ENCODE data around the gene ABCC6. TPM values are rescaled to one million over a fixed set of nuclear protein-coding genes. Genes with fewer than 3 reads are reported as not detected.

Gene ABCC6
- total and polyA plus RNA-seq, 2 of the 4 experiments (the other 2 are of a cell fraction), result 0.36 to 1.3 TPM

DNA sequence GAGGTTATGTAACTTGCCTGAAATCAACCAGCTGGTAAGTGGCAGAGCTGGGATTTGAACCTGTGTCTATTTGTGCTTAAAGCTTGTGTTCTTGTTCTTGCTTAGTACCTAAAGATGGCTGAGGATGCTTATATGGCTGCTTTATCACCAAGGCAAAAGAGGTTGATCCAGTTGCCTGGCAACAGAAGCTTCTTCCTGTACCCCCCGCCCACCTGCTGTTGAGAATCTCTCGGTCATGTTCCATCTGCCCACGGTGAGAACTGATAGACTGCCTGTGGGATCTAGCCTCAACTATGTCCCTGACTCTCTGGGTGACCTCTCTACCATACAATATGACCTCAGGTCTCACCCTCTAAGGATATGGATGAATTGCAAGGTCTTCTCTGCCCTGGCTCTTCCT is 60.7 kb downstream of the ABCC6 start:
- H4K91ac ChIP-seq (ENCODE audit: insufficient read depth, low read depth, low read length), result no peak overlapping the region
- no peak overlapping the region for H3K56ac ChIP-seq (ENCODE audit: extremely low read depth, insufficient read depth, low read length)
- ATAC-seq (ENCODE audit: low read depth) (no peak), DNase-seq (no peak)
- no peak overlapping the region for H2AK5ac ChIP-seq (ENCODE audit: low read depth, low read length)
- peaks cover 3% of the 10 kb centered on the region; the same call in 1 of the 2 replicates for H3K36me3 ChIP-seq (ENCODE audit: control insufficient read depth, insufficient read depth, low read length)
- H2AFZ ChIP-seq (replicated peaks; ENCODE audit: low read length, poor library complexity), result no peak overlapping the region
- H2AK9ac ChIP-seq (replicated peaks; ENCODE audit: low read depth, low read length, poor library complexity), result no peak overlapping the region
- ChIA-PET CTCF (interaction anchor here (0.9 kb wide), 1 partner anchor 11 kb away, joined by 3 read pairs; no protein-coding TSS in a partner anchor), POLR2A (ENCODE audit: unreplicated experiment) (no interaction called here)
- no peak overlapping the region for H2BK120ac ChIP-seq (ENCODE audit: low read depth, low read length)
- no peaks in the 10 kb centered on the region for H4K20me1 ChIP-seq (ENCODE audit: insufficient read depth, low read length)
- no peak overlapping the region for H2BK5ac ChIP-seq (ENCODE audit: low read depth, low read length, poor library complexity, severe bottlenecking)
- H3K4me2 ChIP-seq (ENCODE audit: low read depth, low read length), result no peak overlapping the region
- H4K5ac ChIP-seq (ENCODE audit: low read depth, low read length), result no peak overlapping the region
- no peak overlapping the region for H3K4me3 ChIP-seq (ENCODE audit: insufficient read depth, low read depth, low read length)
- H3K79me1 ChIP-seq (ENCODE audit: low read depth in 1 of 2, low read length in 2 of 2), result no peaks in the 10 kb centered on the region
- in situ Hi-C loops (cut with MboI; ENCODE audit: low sequenced_read_pairs), result no loop called here
- H4K8ac ChIP-seq (ENCODE audit: low read depth in 2 of 2, low read length in 2 of 2), result no peak overlapping the region
- H3K4me1 ChIP-seq (ENCODE audit: control insufficient read depth, insufficient read depth, low read length), result no peaks in the 10 kb centered on the region
- no peaks in the 10 kb centered on the region; the same call in 1 of the 2 replicates for H3K27me3 ChIP-seq (ENCODE audit: control insufficient read depth, insufficient read depth, low read length)
- no TSS peak for BruUV-seq (replicated peaks)
- intact Hi-C loops (cut with micrococcal nuclease), result no loop called here
- no peak overlapping the region for H2BK15ac ChIP-seq (ENCODE audit: low read depth, low read length)
- no peak overlapping the region for H3K18ac ChIP-seq (ENCODE audit: low read depth, low read length)
- 94% methylated on average over 3 of the region's 3 CpGs; no CpG with 5 or more reads in 1 of the 2 experiments for WGBS, 2 experiments (ENCODE audit: extremely low coverage in 2 of 2, insufficient read length in 1 of 2)
- H3K27ac ChIP-seq (ENCODE audit: insufficient read depth, low read length), result no peak overlapping the region
- no peak overlapping the region for H3K4ac ChIP-seq (ENCODE audit: low read depth, low read length)
- TF ChIP-seq, protein P1, sequence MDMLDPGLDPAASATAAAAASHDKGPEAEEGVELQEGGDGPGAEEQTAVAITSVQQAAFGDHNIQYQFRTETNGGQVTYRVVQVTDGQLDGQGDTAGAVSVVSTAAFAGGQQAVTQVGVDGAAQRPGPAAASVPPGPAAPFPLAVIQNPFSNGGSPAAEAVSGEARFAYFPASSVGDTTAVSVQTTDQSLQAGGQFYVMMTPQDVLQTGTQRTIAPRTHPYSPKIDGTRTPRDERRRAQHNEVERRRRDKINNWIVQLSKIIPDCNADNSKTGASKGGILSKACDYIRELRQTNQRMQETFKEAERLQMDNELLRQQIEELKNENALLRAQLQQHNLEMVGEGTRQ (IDR thresholded peaks at IDR 0.05; ENCODE audit: low read depth, low read length), result no peak
- TF ChIP-seq MXI1 (IDR thresholded peaks at IDR 0.05; ENCODE audit: borderline replicate concordance, low read depth, low read length) (no peak), SMC3 (IDR thresholded peaks at IDR 0.05; ENCODE audit: low read depth, low read length) (no peak), CEBPB (IDR thresholded peaks at IDR 0.05; ENCODE audit: low read depth, low read length) (no peak), RAD21 (IDR thresholded peaks at IDR 0.05; ENCODE audit: low read length) (no peak), MAZ (IDR thresholded peaks at IDR 0.05; ENCODE audit: borderline replicate concordance, low read depth, low read length) (no peak), CHD1 (IDR thresholded peaks at IDR 0.05; ENCODE audit: low read depth, low read length) (no peak), RCOR1 (IDR thresholded peaks at IDR 0.05; ENCODE audit: insufficient replicate concordance, low read length) (no peak), POLR2A (IDR thresholded peaks at IDR 0.05; ENCODE audit: low read depth, low read length) (no peak), FOS (IDR thresholded peaks at IDR 0.05; ENCODE audit: low read depth, low read length) (no peak), BHLHE40 (IDR thresholded peaks at IDR 0.05; ENCODE audit: low read depth, low read length) (no peak), MAFK (IDR thresholded peaks at IDR 0.05; ENCODE audit: low read depth, low read length) (no peak), NFE2L2 (IDR thresholded peaks at IDR 0.05; ENCODE audit: low read depth, low read length) (no peak), RFX5 (IDR thresholded peaks at IDR 0.05; ENCODE audit: low read depth, low read length) (no peak)
- TF ChIP-seq, protein P2, sequence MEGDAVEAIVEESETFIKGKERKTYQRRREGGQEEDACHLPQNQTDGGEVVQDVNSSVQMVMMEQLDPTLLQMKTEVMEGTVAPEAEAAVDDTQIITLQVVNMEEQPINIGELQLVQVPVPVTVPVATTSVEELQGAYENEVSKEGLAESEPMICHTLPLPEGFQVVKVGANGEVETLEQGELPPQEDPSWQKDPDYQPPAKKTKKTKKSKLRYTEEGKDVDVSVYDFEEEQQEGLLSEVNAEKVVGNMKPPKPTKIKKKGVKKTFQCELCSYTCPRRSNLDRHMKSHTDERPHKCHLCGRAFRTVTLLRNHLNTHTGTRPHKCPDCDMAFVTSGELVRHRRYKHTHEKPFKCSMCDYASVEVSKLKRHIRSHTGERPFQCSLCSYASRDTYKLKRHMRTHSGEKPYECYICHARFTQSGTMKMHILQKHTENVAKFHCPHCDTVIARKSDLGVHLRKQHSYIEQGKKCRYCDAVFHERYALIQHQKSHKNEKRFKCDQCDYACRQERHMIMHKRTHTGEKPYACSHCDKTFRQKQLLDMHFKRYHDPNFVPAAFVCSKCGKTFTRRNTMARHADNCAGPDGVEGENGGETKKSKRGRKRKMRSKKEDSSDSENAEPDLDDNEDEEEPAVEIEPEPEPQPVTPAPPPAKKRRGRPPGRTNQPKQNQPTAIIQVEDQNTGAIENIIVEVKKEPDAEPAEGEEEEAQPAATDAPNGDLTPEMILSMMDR (conservative IDR thresholded peaks at IDR 0.05; ENCODE audit: low read depth, low read length), result no peak
- TF ChIP-seq, protein P3, sequence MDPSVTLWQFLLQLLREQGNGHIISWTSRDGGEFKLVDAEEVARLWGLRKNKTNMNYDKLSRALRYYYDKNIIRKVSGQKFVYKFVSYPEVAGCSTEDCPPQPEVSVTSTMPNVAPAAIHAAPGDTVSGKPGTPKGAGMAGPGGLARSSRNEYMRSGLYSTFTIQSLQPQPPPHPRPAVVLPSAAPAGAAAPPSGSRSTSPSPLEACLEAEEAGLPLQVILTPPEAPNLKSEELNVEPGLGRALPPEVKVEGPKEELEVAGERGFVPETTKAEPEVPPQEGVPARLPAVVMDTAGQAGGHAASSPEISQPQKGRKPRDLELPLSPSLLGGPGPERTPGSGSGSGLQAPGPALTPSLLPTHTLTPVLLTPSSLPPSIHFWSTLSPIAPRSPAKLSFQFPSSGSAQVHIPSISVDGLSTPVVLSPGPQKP (IDR thresholded peaks at IDR 0.05; ENCODE audit: borderline replicate concordance, low read depth, low read length), result no peak
- dilution Hi-C loops (cut with HindIII; ENCODE audit: low sequenced_read_pairs, unreplicated experiment), result no loop called here
- H3K23ac ChIP-seq (ENCODE audit: low read depth, low read length), result no peak overlapping the region
- no peak overlapping the region for H3K14ac ChIP-seq (replicated peaks; ENCODE audit: low read depth, low read length)
- no peak overlapping the region for H2BK20ac ChIP-seq (ENCODE audit: low read depth, low read length)
- no peaks in the 10 kb centered on the region for H3K9me1 ChIP-seq (ENCODE audit: insufficient read depth, low read length)
- peaks cover 17% of the 10 kb centered on the region for H3K9me3 ChIP-seq (ENCODE audit: control insufficient read depth, insufficient read depth, low read length)
- no peak overlapping the region for H3K9ac ChIP-seq (ENCODE audit: low read depth, low read length)

Measured in IMR-90 (cell line).